ENCODE measurements around the gene POLR2C. TPM values are rescaled to one million over a fixed set of nuclear protein-coding genes. Genes with fewer than 3 reads are reported as not detected.

Gene POLR2C
- total and polyA plus RNA-seq, 2 of the 13 experiments (the other 11 are each of a cell fraction or from before 2014, with no cell fraction given), result 104 to 216 TPM

- no peaks in the 10 kb centered on the region for H3K79me2 ChIP-seq (ENCODE audit: insufficient read depth, low read length)
- FAIRE-seq (no peak), ATAC-seq (no peak), DNase-seq (ENCODE audit: low spot score) (no peak)
- no peaks in the 10 kb centered on the region for H3K36me3 ChIP-seq (replicated peaks in 1 of 2; ENCODE audit: control insufficient read depth in 1 of 2, insufficient read depth in 2 of 2, low read length in 2 of 2)
- H3K27ac ChIP-seq (ENCODE audit: extremely low read length, insufficient read depth, low read length), result no peak overlapping the region
- peaks cover 7 to 53% of the 10 kb centered on the region in 2 experiments; a peak in 4 of 5 replicates for H3K27me3 ChIP-seq (ENCODE audit: control insufficient read depth in 1 of 2, insufficient read depth in 2 of 2, low read length in 2 of 2)
- H4K20me1 ChIP-seq (ENCODE audit: insufficient read depth, low read length), result no peaks in the 10 kb centered on the region
- H2AFZ ChIP-seq (ENCODE audit: low read length), result no peak overlapping the region
- BruUV-seq (replicated peaks), result no TSS peak
- 46% methylated on average over 7 of the region's 7 CpGs for WGBS (ENCODE audit: low lambda C conversion rate)
- intact Hi-C loops (cut with micrococcal nuclease; ENCODE audit: unreplicated experiment) (no loop called here), in situ Hi-C loops (cut with HindIII; ENCODE audit: extremely low pct_ligation_motif_present, low pct_unique_long_range_greater_than_20kb) (no loop called here)
- no peak overlapping the region for H3K4me3 ChIP-seq (replicated peaks in 1 of 3; ENCODE audit: insufficient read depth in 1 of 3, low read depth in 2 of 3, low read length in 3 of 3)
- CTCF ChIA-PET (ENCODE audit: low intra/inter-chr PET ratio, low total read pairs), result no interaction called here
- peaks cover 35% of the 10 kb centered on the region for H3K4me1 ChIP-seq (ENCODE audit: insufficient read depth, low read length)
- POLR2A ChIA-PET, result interaction anchor here (1.7 to 2.9 kb wide), 2 partner anchors 39 to 54 kb away, joined by 4 to 8 read pairs; partner anchors contain the start of genes CIAPIN1, COQ9 and POLR2C
- no peak overlapping the region for H3K4me2 ChIP-seq (ENCODE audit: low read depth, low read length)
- H3K9ac ChIP-seq (ENCODE audit: insufficient read depth, low read depth, low read length), result no peak overlapping the region
- no peaks in the 10 kb centered on the region for H3K9me3 ChIP-seq (ENCODE audit: low read length)
- TF ChIP-seq CCDC6 (CRISPR knock-in tag; IDR thresholded peaks at IDR 0.05) (no peak), ZNF567 (CRISPR knock-in tag; IDR thresholded peaks at IDR 0.05; ENCODE audit: borderline replicate concordance) (no peak), SALL1 (CRISPR knock-in tag; IDR thresholded peaks at IDR 0.05) (no peak), TBX3 (IDR thresholded peaks at IDR 0.05; ENCODE audit: borderline replicate concordance) (no peak), ARID3A (IDR thresholded peaks at IDR 0.05; ENCODE audit: low read depth, low read length) (no peak), ZBTB43 (CRISPR knock-in tag; conservative IDR thresholded peaks at IDR 0.05) (no peak), ZNF362 (CRISPR knock-in tag; IDR thresholded peaks at IDR 0.05; ENCODE audit: borderline replicate concordance) (no peak), MTF1 (CRISPR knock-in tag; IDR thresholded peaks at IDR 0.05) (no peak), ZNF770 (CRISPR knock-in tag; IDR thresholded peaks at IDR 0.05) (no peak), CREB3 (CRISPR knock-in tag; IDR thresholded peaks at IDR 0.05) (no peak)
- TF ChIP-seq, protein P1, sequence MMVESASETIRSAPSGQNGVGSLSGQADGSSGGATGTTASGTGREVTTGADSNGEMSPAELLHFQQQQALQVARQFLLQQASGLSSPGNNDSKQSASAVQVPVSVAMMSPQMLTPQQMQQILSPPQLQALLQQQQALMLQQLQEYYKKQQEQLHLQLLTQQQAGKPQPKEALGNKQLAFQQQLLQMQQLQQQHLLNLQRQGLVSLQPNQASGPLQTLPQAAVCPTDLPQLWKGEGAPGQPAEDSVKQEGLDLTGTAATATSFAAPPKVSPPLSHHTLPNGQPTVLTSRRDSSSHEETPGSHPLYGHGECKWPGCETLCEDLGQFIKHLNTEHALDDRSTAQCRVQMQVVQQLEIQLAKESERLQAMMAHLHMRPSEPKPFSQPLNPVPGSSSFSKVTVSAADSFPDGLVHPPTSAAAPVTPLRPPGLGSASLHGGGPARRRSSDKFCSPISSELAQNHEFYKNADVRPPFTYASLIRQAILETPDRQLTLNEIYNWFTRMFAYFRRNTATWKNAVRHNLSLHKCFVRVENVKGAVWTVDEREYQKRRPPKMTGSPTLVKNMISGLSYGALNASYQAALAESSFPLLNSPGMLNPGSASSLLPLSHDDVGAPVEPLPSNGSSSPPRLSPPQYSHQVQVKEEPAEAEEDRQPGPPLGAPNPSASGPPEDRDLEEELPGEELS (CRISPR knock-in tag; IDR thresholded peaks at IDR 0.05), result no peak
- TF ChIP-seq, protein P2, sequence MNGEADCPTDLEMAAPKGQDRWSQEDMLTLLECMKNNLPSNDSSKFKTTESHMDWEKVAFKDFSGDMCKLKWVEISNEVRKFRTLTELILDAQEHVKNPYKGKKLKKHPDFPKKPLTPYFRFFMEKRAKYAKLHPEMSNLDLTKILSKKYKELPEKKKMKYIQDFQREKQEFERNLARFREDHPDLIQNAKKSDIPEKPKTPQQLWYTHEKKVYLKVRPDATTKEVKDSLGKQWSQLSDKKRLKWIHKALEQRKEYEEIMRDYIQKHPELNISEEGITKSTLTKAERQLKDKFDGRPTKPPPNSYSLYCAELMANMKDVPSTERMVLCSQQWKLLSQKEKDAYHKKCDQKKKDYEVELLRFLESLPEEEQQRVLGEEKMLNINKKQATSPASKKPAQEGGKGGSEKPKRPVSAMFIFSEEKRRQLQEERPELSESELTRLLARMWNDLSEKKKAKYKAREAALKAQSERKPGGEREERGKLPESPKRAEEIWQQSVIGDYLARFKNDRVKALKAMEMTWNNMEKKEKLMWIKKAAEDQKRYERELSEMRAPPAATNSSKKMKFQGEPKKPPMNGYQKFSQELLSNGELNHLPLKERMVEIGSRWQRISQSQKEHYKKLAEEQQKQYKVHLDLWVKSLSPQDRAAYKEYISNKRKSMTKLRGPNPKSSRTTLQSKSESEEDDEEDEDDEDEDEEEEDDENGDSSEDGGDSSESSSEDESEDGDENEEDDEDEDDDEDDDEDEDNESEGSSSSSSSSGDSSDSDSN (CRISPR knock-in tag; IDR thresholded peaks at IDR 0.05), result no peak
Measured at GRCh38 chr16:57501492-57501891, 39.0 kb downstream of the POLR2C start.
